BJ (cell line): ENCODE measurements around the gene SLC2A9. TPM values are rescaled to one million over a fixed set of nuclear protein-coding genes. Genes with fewer than 3 reads are reported as not detected.

Experiments
- CTCF ChIA-PET: fragments of 350-600 bp; formaldehyde crosslinking; extraction: SDS; loops from one replicate; lab custom pipeline; 2021; ENCODE audit warnings: antibody characterized with exemption, inconsistent platforms; lab: Yijun Ruan, JAX
- POLR2A ChIA-PET: fragments of 300-600 bp; sonication (Branson Sonifier 250); formaldehyde crosslinking; extraction: SDS; loops from one replicate; lab custom pipeline; 2021; ENCODE audit warnings: antibody characterized with exemption; lab: Charles Lee
- DNase-seq: peaks from one replicate; pipeline ENCODE4 v3.0.0-alpha.2; 2011; ENCODE audit warnings: low read depth
- H3K27me3 ChIP-seq: 2 replicates; pipeline ENCODE4 v1.6.0; 2011; ENCODE audit warnings: low read length; ENCODE audit not compliant: control insufficient read depth, insufficient read depth
- H3K36me3 ChIP-seq: 2 replicates; pipeline ENCODE4 v1.5.1; 2011; ENCODE audit warnings: low read length; ENCODE audit not compliant: control insufficient read depth, insufficient read depth
- H3K4me3 ChIP-seq: 2 replicates; pipeline ENCODE4 v1.5.1; 2011; ENCODE audit warnings: low read depth, mild to moderate bottlenecking, control low read depth, low read length
- CTCF ChIP-seq: IDR thresholded peaks from 2 replicates; pipeline ENCODE4 v1.5.1; 2011; ENCODE audit warnings: low read depth, mild to moderate bottlenecking, control low read depth, inconsistent platforms, low read length, moderate library complexity; ENCODE audit not compliant: insufficient read depth
- polyA plus RNA-seq: library from polyadenylated mRNA; depleted of rRNA; stranded (reverse); fragments of >200 nt; gene quantifications from 2 replicates; pipeline ENCODE4 v1.2.3, GENCODE V29; 2011

Gene SLC2A9
- polyA plus RNA-seq, 1 experiment = 6.4 TPM

GRCh38 chr4:9976781-9977180, 44.5 kb downstream of the SLC2A9 start:
- ChIA-PET CTCF (no interaction called here), POLR2A (no interaction called here)
- no peak overlapping the region for H3K4me3 ChIP-seq
- no peak for DNase-seq
- H3K27me3 ChIP-seq = no peaks in the 10 kb centered on the region
- no peak for TF ChIP-seq CTCF
- H3K36me3 ChIP-seq = no peaks in the 10 kb centered on the region

- no peak overlapping the region for H3K4me3 ChIP-seq
- POLR2A ChIA-PET = no interaction called here
- no peak for DNase-seq
- H3K36me3 ChIP-seq = no peaks in the 10 kb centered on the region
- H3K27me3 ChIP-seq = no peaks in the 10 kb centered on the region
- TF ChIP-seq CTCF = no peak
- CTCF ChIA-PET = no interaction called here
These were observed 45.0 kb downstream of the SLC2A9 start for GRCh38 chr4:9976293-9976692.

- no peaks in the 10 kb centered on the region for H3K27me3 ChIP-seq
- no peak for DNase-seq
- ChIA-PET CTCF (no interaction called here), POLR2A (no interaction called here)
- TF ChIP-seq CTCF = no peak
- no peaks in the 10 kb centered on the region for H3K36me3 ChIP-seq
- H3K4me3 ChIP-seq = no peak overlapping the region
These were observed 49.6 kb downstream of the SLC2A9 start for GRCh38 chr4:9971711-9972110.

GRCh38 chr4:9970399-9971011, 50.8 kb downstream of the SLC2A9 start:
- TF ChIP-seq CTCF = no peak
- Histone ChIP-seq H3K4me3 (no peak overlapping the region), H3K36me3 (no peaks in the 10 kb centered on the region), H3K27me3 (no peaks in the 10 kb centered on the region)
- ChIA-PET POLR2A (no interaction called here), CTCF (interaction anchor here (0.6 kb wide), 2 partner anchors 26 to 43 kb away, joined by 3 read pairs; no protein-coding TSS in a partner anchor)
- no peak for DNase-seq

- no peak for DNase-seq
- Histone ChIP-seq H3K4me3 (no peak overlapping the region), H3K27me3 (no peaks in the 10 kb centered on the region), H3K36me3 (no peaks in the 10 kb centered on the region)
- CTCF ChIA-PET = no interaction called here
- POLR2A ChIA-PET = no interaction called here
- no peak for TF ChIP-seq CTCF
These were observed 51.5 kb downstream of the SLC2A9 start for GRCh38 chr4:9969526-9970398.
